WTC11 (cell line): ENCODE measurements around the gene HEPACAM. TPM values are rescaled to one million over a fixed set of nuclear protein-coding genes. Genes with fewer than 3 reads are reported as not detected.

ENCODE experiments used
- ATAC-seq: fragments of 200-7000 bp; cut with Tn5 transposase; 2 replicates; pipeline ENCODE4 v1.10.0; 2021; ENCODE audit warnings: mild to moderate bottlenecking, moderate library complexity
- CTCF ChIA-PET: fragments of 300-600 bp; sonication (Branson Sonifier 250); formaldehyde crosslinking; loops from one replicate; lab custom pipeline; 2021; ENCODE audit warnings: antibody characterized with exemption; lab: Charles Lee
- POLR2A ChIA-PET: fragments of 350-600 bp; sonication (Branson Sonifier 250); formaldehyde crosslinking; loops from one replicate; lab custom pipeline; 2021; ENCODE audit warnings: antibody characterized with exemption; lab: Charles Lee
- DNase-seq: peaks from one replicate; pipeline ENCODE4 v3.0.0; 2021; ENCODE audit warnings: low spot score
- H3K27ac Mint-ChIP-seq: 2 replicates; pipeline ENCODE4 v1.8.0; 2021; ENCODE audit warnings: mixed read lengths
- H3K27me3 Mint-ChIP-seq: 2 replicates; pipeline ENCODE4 v1.8.0; 2021; ENCODE audit warnings: low read depth, mild to moderate bottlenecking, moderate library complexity, mixed read lengths
- H3K36me3 Mint-ChIP-seq: 2 replicates; pipeline ENCODE4 v1.8.0; 2021; ENCODE audit warnings: mixed read lengths
- H3K4me1 Mint-ChIP-seq: 2 replicates; pipeline ENCODE4 v1.8.0; 2022; ENCODE audit warnings: mixed read lengths
- H3K4me3 Mint-ChIP-seq: 2 replicates; pipeline ENCODE4 v1.8.0; 2021; ENCODE audit warnings: mild to moderate bottlenecking, moderate library complexity, mixed read lengths
- H3K9me3 Mint-ChIP-seq: 2 replicates; pipeline ENCODE4 v1.8.0; 2021; ENCODE audit warnings: mixed read lengths
- ATF2 ChIP-seq: sonication (generic); formaldehyde crosslinking; IDR thresholded peaks from 2 replicates; pipeline ENCODE4 v1.8.1; 2022; ENCODE audit warnings: low read depth, missing genetic modification reagents, borderline replicate concordance
- ATF6 ChIP-seq: sonication (generic); formaldehyde crosslinking; IDR thresholded peaks from 2 replicates; pipeline ENCODE4 v1.8.1; 2023; ENCODE audit warnings: mild to moderate bottlenecking, missing genetic modification reagents
- CBFB ChIP-seq: sonication (generic); formaldehyde crosslinking; IDR thresholded peaks from 2 replicates; pipeline ENCODE4 v1.8.1; 2022; ENCODE audit warnings: mild to moderate bottlenecking, low read depth, missing genetic modification reagents
- EMX1 ChIP-seq: fragments of 250-450 bp; sonication (Bioruptor Pico); IDR thresholded peaks from 2 replicates; pipeline ENCODE4 v1.8.0; 2021; ENCODE audit warnings: mild to moderate bottlenecking
- ETV6 ChIP-seq: sonication (generic); formaldehyde crosslinking; IDR thresholded peaks from 2 replicates; pipeline ENCODE4 v1.8.1; 2022; ENCODE audit warnings: mild to moderate bottlenecking, missing genetic modification reagents
- FOXJ3 ChIP-seq: sonication (generic); formaldehyde crosslinking; IDR thresholded peaks from 2 replicates; pipeline ENCODE4 v1.9.0; 2021; ENCODE audit warnings: missing genetic modification reagents, mild to moderate bottlenecking, borderline replicate concordance
- HMGXB4 ChIP-seq: sonication (generic); formaldehyde crosslinking; IDR thresholded peaks from 2 replicates; pipeline ENCODE4 v1.8.1; 2023; ENCODE audit warnings: mild to moderate bottlenecking, moderate library complexity, missing genetic modification reagents
- JAZF1 ChIP-seq: fragments of 250-450 bp; sonication (Bioruptor Pico); IDR thresholded peaks from 2 replicates; pipeline ENCODE4 v1.9.0; 2021; ENCODE audit warnings: moderate library complexity, mild to moderate bottlenecking, inconsistent platforms
- MAX ChIP-seq: sonication (generic); formaldehyde crosslinking; IDR thresholded peaks from 2 replicates; pipeline ENCODE4 v1.8.0; 2022; ENCODE audit warnings: mild to moderate bottlenecking, missing genetic modification reagents
- MYBL2 ChIP-seq: sonication (generic); formaldehyde crosslinking; IDR thresholded peaks from 2 replicates; pipeline ENCODE4 v1.8.1; 2023; ENCODE audit warnings: mild to moderate bottlenecking, moderate library complexity, missing genetic modification reagents
- NFATC4 ChIP-seq: fragments of 250-450 bp; sonication (Bioruptor Pico); IDR thresholded peaks from 2 replicates; pipeline ENCODE4 v1.9.0; 2021; ENCODE audit warnings: mild to moderate bottlenecking
- NFE2L1 ChIP-seq: sonication (generic); formaldehyde crosslinking; IDR thresholded peaks from 2 replicates; pipeline ENCODE4 v1.8.1; 2023; ENCODE audit warnings: missing genetic modification reagents
- NR3C1 ChIP-seq: sonication (generic); formaldehyde crosslinking; conservative IDR thresholded peaks from 2 replicates; pipeline ENCODE4 v1.8.1; 2023; ENCODE audit warnings: low read depth, mild to moderate bottlenecking, missing genetic modification reagents
- STAT6 ChIP-seq: sonication (generic); formaldehyde crosslinking; conservative IDR thresholded peaks from 2 replicates; pipeline ENCODE4 v1.8.1; 2023; ENCODE audit warnings: mild to moderate bottlenecking, low read depth, missing genetic modification reagents, moderate library complexity
- TEAD1 ChIP-seq: sonication (generic); formaldehyde crosslinking; IDR thresholded peaks from 2 replicates; pipeline ENCODE4 v1.8.0; 2022; ENCODE audit warnings: mild to moderate bottlenecking, missing genetic modification reagents
- ZBTB21 ChIP-seq: sonication (generic); formaldehyde crosslinking; IDR thresholded peaks from 2 replicates; pipeline ENCODE4 v1.8.1; 2023; ENCODE audit warnings: mild to moderate bottlenecking, missing genetic modification reagents, borderline replicate concordance
- ZMAT4 ChIP-seq: fragments of 250-450 bp; sonication (Bioruptor Pico); IDR thresholded peaks from 2 replicates; pipeline ENCODE4 v1.9.0; 2021; ENCODE audit warnings: mild to moderate bottlenecking
- ZNF263 ChIP-seq: sonication (generic); formaldehyde crosslinking; IDR thresholded peaks from 2 replicates; pipeline ENCODE4 v1.8.1; 2022; ENCODE audit warnings: low read depth, mild to moderate bottlenecking, moderate library complexity, missing genetic modification reagents
- ZNF281 ChIP-seq: sonication (generic); formaldehyde crosslinking; IDR thresholded peaks from 2 replicates; pipeline ENCODE4 v1.8.0; 2023; ENCODE audit warnings: mild to moderate bottlenecking, missing genetic modification reagents
- ZNF416 ChIP-seq: fragments of 250-450 bp; sonication (Bioruptor Pico); IDR thresholded peaks from 2 replicates; pipeline ENCODE4 v1.9.0; 2021; ENCODE audit warnings: mild to moderate bottlenecking, inconsistent platforms
- total RNA-seq: library from RNA; stranded (reverse); gene quantifications from 3 replicates; pipeline ENCODE4 v1.2.3, GENCODE V29; 2021

Gene HEPACAM
- total RNA-seq, 1 experiment from 2014 or later, result not detected

GRCh38 chr11:124897674-124898262 lies 38.1 kb downstream of the HEPACAM start, which contains the start of gene ROBO4 (continued):
- TF ChIP-seq ATF2, result no peak
- no peak for TF ChIP-seq EMX1 (CRISPR knock-in tag)
- TF ChIP-seq NFATC4 (CRISPR knock-in tag), result no peak
- TF ChIP-seq MAX (CRISPR knock-in tag), result no peak
- no peak for TF ChIP-seq CBFB (CRISPR knock-in tag)
- TF ChIP-seq FOXJ3, result no peak
- TF ChIP-seq JAZF1 (CRISPR knock-in tag), result no peak
- TF ChIP-seq NR3C1 (CRISPR knock-in tag), result no peak
- no peak for TF ChIP-seq ZNF416 (CRISPR knock-in tag)
- no peak for TF ChIP-seq HMGXB4

GRCh38 chr11:124896821-124897391 lies 38.9 kb downstream of the HEPACAM start:
- ChIA-PET CTCF (interaction anchor here (1.2 to 3.6 kb wide), 4 partner anchors 21 to 57 kb away, joined by 3 to 30 read pairs (median 6); partner anchors contain the start of gene CCDC15), POLR2A (no interaction called here)
- Mint-ChIP-seq H3K36me3 (no peaks in the 10 kb centered on the region), H3K4me3 (no peak overlapping the region), H3K4me1 (peaks cover 25% of the 10 kb centered on the region), H3K9me3 (no peaks in the 10 kb centered on the region), H3K27me3 (peaks cover 22% of the 10 kb centered on the region), H3K27ac (no peak overlapping the region)
- no peak for DNase-seq
- no peak for ATAC-seq
- TF ChIP-seq MYBL2 (no peak), MAX (CRISPR knock-in tag) (no peak), ATF6 (CRISPR knock-in tag) (no peak), ZNF263 (CRISPR knock-in tag) (no peak), NFE2L1 (CRISPR knock-in tag) (no peak), ZBTB21 (CRISPR knock-in tag) (no peak), ETV6 (CRISPR knock-in tag) (no peak), TEAD1 (no peak)

- Mint-ChIP-seq H3K27me3 (peaks cover 15% of the 10 kb centered on the region), H3K27ac (no peak overlapping the region), H3K4me1 (peaks cover 25% of the 10 kb centered on the region), H3K4me3 (no peak overlapping the region), H3K9me3 (no peaks in the 10 kb centered on the region), H3K36me3 (no peaks in the 10 kb centered on the region)
- ATAC-seq (no peak), DNase-seq (no peak)
- TF ChIP-seq STAT6 (no peak), ZMAT4 (CRISPR knock-in tag) (no peak), ETV6 (CRISPR knock-in tag) (no peak), ZNF281 (no peak)
- ChIA-PET POLR2A (no interaction called here), CTCF (no interaction called here)
Observed at GRCh38 chr11:124896071-124896750, 39.6 kb downstream of the HEPACAM start.
